GM18951 (cell line): ENCODE measurements around the gene TTLL6.
"Not testable (repeated sequence)": the region's sequence is repeated elsewhere in the genome, so short reads cannot be mapped to it uniquely, and the experiment has no call there.

Experiments
- POLR2A ChIP-seq: IDR thresholded peaks from 4 replicates; pipeline ENCODE4 v1.6.1; 2011; ENCODE audit warnings: mild to moderate bottlenecking; ENCODE audit not compliant: insufficient read length, insufficient read depth; ENCODE audit errors: extremely low read depth
- in situ Hi-C: fragments of 300-500 bp; cut with MboI; formaldehyde crosslinking; loops from one replicate; pipeline ENCODE4 v1.12.0; 2022; ENCODE audit warnings: low sequenced_read_pairs, mixed read lengths, inconsistent platforms; ENCODE audit not compliant: unreplicated experiment

The TTLL6 gene

DNA sequence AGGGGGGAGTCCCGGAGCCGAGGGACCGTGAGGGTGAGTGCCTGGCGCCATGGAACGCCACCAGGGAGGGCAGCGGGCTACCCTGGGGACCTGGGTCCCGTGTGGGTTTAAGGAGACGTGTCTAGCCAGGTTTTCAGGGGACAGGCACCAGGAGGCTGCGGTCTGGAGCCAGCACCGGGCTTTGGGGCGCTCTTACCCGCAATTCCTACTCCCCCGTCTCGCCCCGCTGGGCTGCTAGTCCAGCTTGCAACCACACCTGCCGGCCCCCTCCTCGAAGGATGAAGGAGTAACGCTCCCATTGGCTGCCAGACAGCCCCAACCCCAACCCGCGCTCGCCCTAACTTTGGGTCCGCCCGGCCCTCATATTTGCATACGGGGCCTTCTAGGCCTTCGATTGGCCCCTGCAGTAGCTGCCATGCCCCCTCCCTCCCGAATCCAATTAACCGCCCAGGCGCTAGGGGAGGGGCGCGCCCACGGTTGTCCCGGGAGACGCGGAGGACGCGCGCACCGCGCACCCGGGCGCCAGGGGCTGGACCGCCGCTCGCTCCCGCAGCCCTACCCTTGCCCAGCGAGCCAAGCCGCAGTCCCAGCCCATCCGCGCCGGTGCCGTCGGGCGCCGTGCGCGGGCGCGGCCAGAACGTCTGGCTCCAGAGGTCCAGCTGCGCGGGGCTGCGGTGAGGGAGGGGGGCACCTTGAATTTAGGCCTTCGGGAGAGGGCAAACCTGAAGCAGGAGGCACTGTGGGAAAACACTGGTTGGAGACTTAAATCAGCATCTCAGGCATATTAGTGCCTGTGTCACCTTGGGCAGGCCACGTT is at the start of gene TTLL6:
TTLL6 (minus strand) TSS at position 456 of the 817 bp plus-strand sequence; CDS start at position 299, 157 bp downstream.
- no peak for TF ChIP-seq POLR2A
- in situ Hi-C loops, result no loop called here

DNA sequence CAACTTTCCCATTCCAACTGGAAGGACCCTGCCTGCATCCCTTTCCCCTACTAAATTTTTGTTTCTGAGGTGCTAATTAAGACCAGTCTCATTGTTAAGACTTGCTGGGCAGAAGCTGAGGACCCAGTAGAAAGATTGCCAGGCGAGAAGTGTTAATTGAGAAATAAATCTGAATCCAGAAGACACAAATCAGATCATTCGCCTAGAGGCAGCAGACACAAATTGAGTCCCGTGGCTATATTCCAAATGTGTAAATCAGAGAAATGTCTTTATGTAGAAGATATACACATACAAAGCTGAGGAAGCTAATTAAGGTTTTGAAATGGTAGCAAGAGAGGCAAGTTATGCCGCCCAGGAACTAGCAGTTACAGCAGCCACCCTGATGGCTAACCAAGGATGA is 43.4 kb upstream of the TTLL6 start:
- no peak for TF ChIP-seq POLR2A
- in situ Hi-C loops, result no loop called here

DNA sequence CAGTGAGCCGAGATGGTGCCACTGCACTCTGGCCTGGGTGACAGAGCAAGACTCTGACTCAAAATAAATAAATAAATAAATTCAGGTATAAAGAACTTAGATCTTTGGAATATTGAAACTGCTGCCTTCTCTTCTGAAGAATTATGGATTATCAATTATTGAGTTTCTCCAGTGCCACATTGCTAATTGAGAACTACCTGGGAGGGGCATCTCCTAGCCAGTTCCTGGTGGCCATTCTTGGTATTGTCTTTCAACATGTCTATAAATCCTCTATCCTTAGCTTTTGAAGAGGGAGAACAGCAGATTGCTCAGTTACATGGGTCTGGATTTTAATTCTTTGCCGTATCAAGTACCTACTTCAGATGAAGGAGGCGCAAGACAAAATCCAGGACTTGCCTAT is 43.0 kb upstream of the TTLL6 start:
- TF ChIP-seq POLR2A, result no peak
- in situ Hi-C loops, result no loop called here

GRCh38 chr17:48856122-48856821 is 39.2 kb upstream of the TTLL6 start:
- no peak for TF ChIP-seq POLR2A
- in situ Hi-C loops, result no loop called here

DNA sequence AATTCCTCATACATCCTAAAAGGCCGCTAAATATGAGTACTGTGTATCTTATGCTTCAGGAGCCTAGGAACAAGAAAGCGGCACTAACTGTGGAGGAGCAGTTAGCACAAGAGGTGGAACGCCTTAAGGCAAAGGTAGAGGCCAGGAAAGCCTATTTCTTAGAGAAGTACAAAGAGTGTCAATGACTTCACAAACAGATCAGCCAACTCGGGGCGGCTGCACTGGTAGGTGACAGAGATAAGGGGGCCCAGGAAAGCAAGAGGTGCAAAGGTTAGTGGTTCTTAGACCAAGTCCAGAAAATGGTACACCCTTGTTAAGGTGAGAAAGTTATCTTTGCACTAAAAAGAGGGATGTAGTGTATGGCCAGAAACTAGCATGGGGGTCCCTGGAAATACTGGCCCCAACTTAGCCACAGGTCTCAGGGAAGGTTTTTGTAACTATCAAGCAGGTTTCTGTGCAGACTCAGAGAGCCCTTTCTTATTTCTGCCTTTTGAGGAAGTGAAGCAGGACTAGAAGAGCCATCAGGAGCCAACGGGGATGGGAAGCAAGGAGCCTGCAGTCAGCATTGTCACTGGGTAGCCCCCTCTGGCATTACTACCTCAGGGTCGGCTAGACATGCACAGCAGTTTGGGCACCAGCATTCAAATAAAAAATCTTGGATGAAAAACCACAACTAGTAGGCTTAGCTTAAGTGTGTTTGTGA is 37.9 kb upstream of the TTLL6 start:
- TF ChIP-seq POLR2A, result no peak
- in situ Hi-C loops, result no loop called here

- in situ Hi-C loops, result no loop called here
- no peak for TF ChIP-seq POLR2A
Measured at GRCh38 chr17:48850792-48851323, 33.8 kb upstream of the TTLL6 start.

DNA sequence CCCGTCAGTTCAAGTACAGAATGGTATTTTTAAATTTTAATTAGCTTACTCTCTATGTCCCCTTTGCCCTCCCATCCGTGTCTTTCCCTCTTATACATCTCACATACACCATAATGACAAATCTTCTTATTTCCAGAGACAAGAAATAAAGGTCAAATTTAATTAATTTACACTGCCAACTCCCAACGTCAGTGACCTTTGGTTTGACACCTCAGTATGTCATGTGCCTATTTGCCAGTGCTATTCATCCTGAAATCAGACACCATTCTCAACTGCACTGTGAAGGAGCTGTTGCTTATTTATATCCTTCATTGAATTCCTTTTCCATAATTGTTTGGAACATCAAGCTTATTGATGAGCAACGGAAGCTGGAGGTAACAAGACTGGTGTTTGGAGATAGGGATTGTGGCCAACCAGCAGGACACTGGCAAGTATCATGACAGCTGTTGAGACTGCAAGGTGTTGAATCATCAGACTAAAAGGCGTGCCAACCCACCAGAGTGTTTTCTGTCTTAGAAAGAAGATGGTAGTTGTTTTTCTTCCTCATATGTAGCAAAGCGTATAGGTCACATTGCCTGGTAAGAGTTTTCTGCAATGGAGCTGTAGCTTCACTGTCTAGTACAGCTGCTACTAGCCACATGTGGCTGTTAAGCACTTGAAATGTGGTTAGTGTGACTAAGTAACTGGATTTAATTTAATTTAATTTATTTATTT is 26.3 kb upstream of the TTLL6 start:
- in situ Hi-C loops, result no loop called here
- TF ChIP-seq POLR2A, result no peak

- no peak for TF ChIP-seq POLR2A
- in situ Hi-C loops, result no loop called here
Measured at GRCh38 chr17:48842746-48843145, 25.7 kb upstream of the TTLL6 start.

DNA sequence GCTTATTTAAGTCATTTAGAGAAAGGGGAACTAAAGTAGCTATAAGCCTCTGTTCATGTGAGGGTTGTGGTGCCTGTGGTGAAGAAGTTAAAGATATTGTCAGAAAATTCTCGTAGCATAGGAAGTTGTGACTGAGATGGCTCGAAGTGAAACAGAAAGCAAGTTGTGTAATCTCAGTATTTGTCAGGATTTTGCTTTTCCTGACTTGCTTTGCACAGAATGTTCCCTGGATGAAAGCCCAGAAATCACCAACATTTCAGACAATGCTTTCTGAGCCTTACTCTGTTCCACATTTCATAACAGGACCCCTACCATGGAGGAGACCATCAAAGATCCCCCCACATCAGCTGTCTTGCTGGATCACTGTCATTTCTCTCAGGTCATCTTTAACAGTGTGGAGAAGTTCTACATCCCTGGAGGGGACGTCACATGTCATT is 24.4 kb upstream of the TTLL6 start:
- in situ Hi-C loops, result no loop called here
- no peak for TF ChIP-seq POLR2A

DNA sequence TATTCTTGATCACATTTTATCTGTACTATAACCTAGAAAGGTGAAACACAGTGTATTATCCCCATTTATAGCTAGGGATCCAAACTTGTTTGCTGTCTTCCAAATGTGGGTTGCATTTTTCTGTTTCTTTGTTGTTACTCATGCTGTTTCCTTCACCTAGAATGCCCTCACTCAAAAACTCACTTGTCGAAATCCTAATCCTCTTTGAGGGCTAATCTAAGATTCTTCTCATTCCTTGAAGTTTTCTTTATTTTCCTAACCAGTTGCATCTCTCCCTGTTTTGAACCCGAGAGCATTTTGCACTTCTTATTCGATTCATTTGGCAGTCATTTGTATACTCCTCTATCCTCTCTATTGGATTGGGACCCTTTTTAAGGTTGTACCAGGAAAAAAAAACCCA is 23.4 kb upstream of the TTLL6 start:
- TF ChIP-seq POLR2A, result no peak
- in situ Hi-C loops, result no loop called here

GRCh38 chr17:48837458-48837857 is 20.4 kb upstream of the TTLL6 start:
- in situ Hi-C loops, result not testable (repeated sequence)

DNA sequence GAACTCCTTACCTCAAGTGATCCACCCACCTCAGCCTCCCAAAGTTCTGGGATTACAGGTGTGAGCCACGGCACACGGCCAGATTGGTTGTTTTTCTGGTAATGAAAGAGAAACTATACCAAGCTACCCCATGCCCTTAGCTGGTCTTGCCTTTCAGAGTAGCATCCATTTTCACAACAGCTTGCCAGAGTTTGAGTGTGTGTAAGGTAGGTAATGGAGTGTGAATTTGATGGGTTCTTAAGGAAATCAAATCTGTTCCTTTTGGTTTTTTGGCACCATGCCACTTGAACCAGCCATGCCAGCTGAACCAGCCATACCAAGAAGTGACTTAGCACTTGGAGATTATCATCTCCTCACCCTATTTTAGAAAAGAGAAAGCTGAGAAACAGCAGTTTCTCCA is 18.9 kb upstream of the TTLL6 start:
- TF ChIP-seq POLR2A, result no peak
- in situ Hi-C loops, result no loop called here

DNA sequence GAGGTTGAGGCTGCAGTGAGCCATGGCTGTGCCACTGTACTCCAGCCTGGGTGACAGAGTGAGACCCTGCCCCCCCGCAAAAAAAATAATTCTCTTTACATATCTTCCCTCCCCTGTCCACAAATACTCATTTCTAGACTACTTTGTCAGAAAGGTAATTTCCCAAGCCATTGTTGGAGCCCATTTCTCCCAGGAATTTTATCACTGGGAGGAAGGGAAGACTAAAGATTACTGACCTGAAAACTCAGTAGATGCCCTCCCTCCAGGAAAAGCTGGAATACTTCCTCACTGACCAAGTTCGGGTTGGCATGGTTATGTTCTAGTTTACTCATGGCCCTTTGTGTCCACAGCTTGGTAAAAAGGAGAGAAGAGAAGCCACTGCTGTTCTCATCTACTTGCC is 17.9 kb upstream of the TTLL6 start:
- in situ Hi-C loops, result no loop called here
- no peak for TF ChIP-seq POLR2A
